H1 (cell line): Measurements from ENCODE around the gene CIRBP. TPM values are rescaled to one million over a fixed set of nuclear protein-coding genes. Genes with fewer than 3 reads are reported as not detected.
A peak's percentile ranks its signal among the peaks of the same experiment; 100 is the strongest.

Source experiments
- CTCF ChIA-PET: fragments of 300-600 bp; sonication (Branson Sonifier 250); formaldehyde crosslinking; loops from one replicate; lab custom pipeline; 2021; ENCODE audit not compliant: partially characterized antibody; lab: Charles Lee
- POLR2A ChIA-PET: fragments of 300-600 bp; sonication (Branson Sonifier 250); formaldehyde crosslinking; loops from one replicate; lab custom pipeline; 2021; ENCODE audit warnings: inconsistent platforms; ENCODE audit not compliant: partially characterized antibody; lab: Charles Lee
- DNase-seq, 2 experiments: peaks; one replicate each; pipeline versions ENCODE4 v3.0.0 to v3.0.0-alpha.2; 2010 to 2022; ENCODE audit warnings: low spot score in 2 of 2, low read depth in 1 of 2, mixed read lengths in 1 of 2
- FAIRE-seq: peaks from 2 replicates; lab custom pipeline; 2011; peaks lifted over from hg19 to GRCh38; lab: Jason Lieb, UNC
- H2AFZ ChIP-seq: 2 replicates; pipeline ENCODE4 v1.8.1; 2012; ENCODE audit warnings: low read length, inconsistent platforms
- H2AK5ac ChIP-seq: 2 replicates; pipeline ENCODE4 v1.6.1; 2013; ENCODE audit warnings: low read depth, low read length
- H2BK120ac ChIP-seq: replicated peaks from 2 replicates; pipeline ENCODE3; 2013; ENCODE audit warnings: low read depth, low read length, inconsistent platforms
- H2BK12ac ChIP-seq: 2 replicates; pipeline ENCODE4 v1.6.1; 2013; ENCODE audit warnings: low read depth, low read length
- H2BK15ac ChIP-seq: 2 replicates; pipeline ENCODE4 v1.6.1; 2013; ENCODE audit warnings: low read length
- H2BK20ac ChIP-seq: 2 replicates; pipeline ENCODE4 v1.6.1; 2013; ENCODE audit warnings: low read length
- H2BK5ac ChIP-seq: 2 replicates; pipeline ENCODE4 v1.6.1; 2013; ENCODE audit warnings: low read depth, low read length
- H3K14ac ChIP-seq: 2 replicates; pipeline ENCODE4 v1.6.1; 2013; ENCODE audit warnings: inconsistent platforms; ENCODE audit not compliant: insufficient read length
- H3K18ac ChIP-seq: 2 replicates; pipeline ENCODE4 v1.6.1; 2013; ENCODE audit warnings: low read length; ENCODE audit errors: extremely low read depth
- H3K23ac ChIP-seq: 2 replicates; pipeline ENCODE4 v1.6.1; 2013; ENCODE audit warnings: inconsistent platforms; ENCODE audit not compliant: insufficient read length
- H3K23me2 ChIP-seq: 2 replicates; pipeline ENCODE4 v1.6.1; 2013; ENCODE audit warnings: low read depth, low read length
- H3K27ac ChIP-seq: 2 replicates; pipeline ENCODE4 v1.6.1; 2011; ENCODE audit warnings: low read depth, low read length, inconsistent platforms
- H3K27me3 ChIP-seq, 4 experiments: replicated peaks in 1 of 4; 1 replicate in 1 of 4; 2 replicates in 3 of 4; pipeline versions ENCODE4 v1.6.1 to v1.8.1; 2011 to 2013; ENCODE audit warnings: low read length in 3 of 4, mild to moderate bottlenecking in 3 of 4, inconsistent platforms in 2 of 4, mixed read lengths in 2 of 4, moderate library complexity in 1 of 4; ENCODE audit not compliant: control insufficient read depth in 3 of 4, insufficient read depth in 3 of 4; ENCODE audit errors: extremely low read depth in 1 of 4
- H3K36me3 ChIP-seq, 4 experiments: 2 replicates each; pipeline versions ENCODE4 v1.6.1 to v1.8.1; 2011 to 2013; ENCODE audit warnings: mild to moderate bottlenecking in 4 of 4, low read length in 3 of 4, moderate library complexity in 2 of 4, control low read depth in 1 of 4, inconsistent platforms in 1 of 4; ENCODE audit not compliant: insufficient read depth in 4 of 4, control insufficient read depth in 2 of 4
- H3K4ac ChIP-seq: replicated peaks from 2 replicates; pipeline ENCODE3; 2013; ENCODE audit warnings: low read length, low read depth, mixed read lengths, inconsistent platforms; ENCODE audit not compliant: insufficient read length
- H3K4me1 ChIP-seq, 4 experiments: replicated peaks in 1 of 4; 1 replicate in 1 of 4; 2 replicates in 3 of 4; pipeline versions ENCODE4 v1.6.1 to v1.8.1; 2011 to 2013; ENCODE audit warnings: low read length in 3 of 4, inconsistent platforms in 2 of 4, mixed read lengths in 1 of 4; ENCODE audit not compliant: insufficient read depth in 4 of 4, control insufficient read depth in 3 of 4
- H3K4me2 ChIP-seq, 2 experiments: 2 replicates each; pipeline versions ENCODE4 v1.6.1 to v1.8.1; 2011 to 2013; ENCODE audit warnings: low read depth in 2 of 2, low read length in 2 of 2, control low read depth in 1 of 2, inconsistent platforms in 1 of 2, mild to moderate bottlenecking in 1 of 2; ENCODE audit not compliant: insufficient read depth in 1 of 2
- H3K4me3 ChIP-seq, 4 experiments: fragments of 200-600, 300-600 bp in 1 of 4; sonication (generic), shearing (Covaris generic), sonication (Bioruptor Twin) in 1 of 4; 2 replicates each; pipeline versions ENCODE4 v1.5.1 to v1.8.1; 2011 to 2016; ENCODE audit warnings: low read length in 4 of 4, low read depth in 3 of 4, control low read depth in 2 of 4, inconsistent platforms in 2 of 4, mild to moderate bottlenecking in 2 of 4, mixed read lengths in 1 of 4, moderate library complexity in 1 of 4; ENCODE audit not compliant: insufficient read depth in 2 of 4; ENCODE audit errors: extremely low read depth in 1 of 4
- H3K56ac ChIP-seq: replicated peaks from 2 replicates; pipeline ENCODE3; 2013; ENCODE audit warnings: low read depth, mild to moderate bottlenecking, mixed read lengths, low read length, inconsistent platforms; ENCODE audit not compliant: insufficient read length
- H3K79me1 ChIP-seq: 2 replicates; pipeline ENCODE4 v1.6.1; 2013; ENCODE audit warnings: low read depth, low read length, control low read depth
- H3K79me2 ChIP-seq, 2 experiments: 2 replicates each; pipeline versions ENCODE4 v1.6.1 to v1.8.1; 2012 to 2013; ENCODE audit warnings: low read length in 2 of 2, mild to moderate bottlenecking in 2 of 2, inconsistent platforms in 1 of 2; ENCODE audit not compliant: insufficient read depth in 2 of 2, control insufficient read depth in 1 of 2
- H3K9ac ChIP-seq, 4 experiments: replicated peaks in 1 of 4; 1 replicate in 1 of 4; 2 replicates in 3 of 4; pipeline versions ENCODE4 v1.6.1 to v1.8.1; 2011 to 2013; ENCODE audit warnings: low read depth in 3 of 4, low read length in 3 of 4, control low read depth in 2 of 4, mild to moderate bottlenecking in 2 of 4, moderate library complexity in 2 of 4, inconsistent platforms in 1 of 4; ENCODE audit errors: extremely low read depth in 1 of 4
- H3K9me3 ChIP-seq, 2 experiments: 2 replicates each; pipeline versions ENCODE4 v1.6.1 to v1.8.1; 2012 to 2013; ENCODE audit warnings: mild to moderate bottlenecking in 2 of 2, moderate library complexity in 2 of 2, control low read depth in 1 of 2, inconsistent platforms in 1 of 2, low read depth in 1 of 2, low read length in 1 of 2, mixed read lengths in 1 of 2; ENCODE audit not compliant: insufficient read depth in 2 of 2
- H4K20me1 ChIP-seq, 2 experiments: replicated peaks in 1 of 2; 2 replicates each; pipeline versions ENCODE3 to v1.8.1; 2011 to 2013; ENCODE audit warnings: inconsistent platforms in 2 of 2, low read length in 2 of 2, mild to moderate bottlenecking in 1 of 2; ENCODE audit not compliant: insufficient read depth in 2 of 2, control insufficient read depth in 1 of 2
- H4K5ac ChIP-seq: 2 replicates; pipeline ENCODE4 v1.6.1; 2013; ENCODE audit warnings: low read length, low read depth, mixed read lengths, inconsistent platforms; ENCODE audit not compliant: insufficient read length
- H4K8ac ChIP-seq: 2 replicates; pipeline ENCODE4 v1.8.0; 2013; ENCODE audit warnings: mild to moderate bottlenecking, moderate library complexity, low read length, inconsistent platforms; ENCODE audit not compliant: insufficient read depth; ENCODE audit errors: extremely low read depth
- H4K91ac ChIP-seq: replicated peaks from 2 replicates; pipeline ENCODE3; 2013; ENCODE audit warnings: low read length, mixed read lengths, inconsistent platforms; ENCODE audit not compliant: insufficient read length
- ASH2L ChIP-seq: fragments of 200-600, 300-600 bp; sonication (generic); IDR thresholded peaks from one replicate; pipeline ENCODE4 v1.7.1; 2017; ENCODE audit warnings: low read length
- RFX5 ChIP-seq: IDR thresholded peaks from 2 replicates; pipeline ENCODE4 v1.6.1; 2011; ENCODE audit warnings: low read depth, low read length, improper control_type of control experiment, borderline replicate concordance
- SP2 ChIP-seq: IDR thresholded peaks from 2 replicates; pipeline ENCODE4 v1.6.1; 2012; ENCODE audit warnings: mild to moderate bottlenecking, low read length, inconsistent platforms
- WGBS, 2 experiments: shearing (Covaris generic) in 1 of 2; methylation state at CpG; one replicate each; pipeline versions ENCODE4 v1.1.6 to v1.1.7; 2013 to 2015; ENCODE audit warnings: low lambda C conversion rate in 2 of 2, mixed read lengths in 2 of 2, inconsistent platforms in 1 of 2, low coverage in 1 of 2, missing lambda C conversion rate in 1 of 2; ENCODE audit not compliant: insufficient replicate concordance in 2 of 2, insufficient coverage in 1 of 2, insufficient read length in 1 of 2; ENCODE audit errors: extremely low coverage in 1 of 2, missing lambda C conversion rate in 1 of 2; 5-methylcytosine and 5-hydroxymethylcytosine counted together
- polyA plus RNA-seq, 7 experiments: library from polyadenylated mRNA; depleted of rRNA in 3 of 7; stranded (reverse) in 5 of 7; unstranded in 2 of 7; fragments of >200 nt in 5 of 7; fragments of 200-250 nt in 2 of 7; gene quantifications; 1 replicate in 5 of 7; 2 replicates in 1 of 7; 4 replicates in 1 of 7; pipeline versions ENCODE4 v1.2.1 to v1.2.3, GENCODE V29; 2011 to 2013; ENCODE audit warnings: missing spikeins in 2 of 7, mixed read lengths in 2 of 7
- total RNA-seq: library from RNA; stranded (reverse); fragmentation: NEBNext Ultra II Directional; extraction: Animal tissue kit (Norgen Biotek cat#: 25700); gene quantifications from 2 replicates; pipeline ENCODE4 v1.2.1, GENCODE V29; 2021

Gene CIRBP
- total and polyA plus RNA-seq, 2 of the 8 experiments (the other 6 are each of a cell fraction or from before 2014, with no cell fraction given), result 175 to 199 TPM

- Histone ChIP-seq H2AFZ (no peak overlapping the region), H2AK5ac (no peak overlapping the region), H2BK120ac (no peak overlapping the region), H3K9ac (no peak overlapping the region), H3K27me3 (peaks cover 0 to 21% (median 12%) of the 10 kb centered on the region in 4 experiments; a peak in 5 of 7 replicates), H4K8ac (peak overlapping the region; percentile 79), H3K4me1 (peaks cover 0 to 21% (median 9%) of the 10 kb centered on the region in 4 experiments; a peak in 5 of 7 replicates), H3K14ac (no peak overlapping the region), H2BK20ac (no peak overlapping the region), H4K5ac (no peak overlapping the region), H2BK12ac (no peak overlapping the region), H3K27ac (no peak overlapping the region), H4K91ac (no peak overlapping the region), H3K56ac (peak overlapping the region; percentile 16), H4K20me1 (peaks cover 0 to 4% of the 10 kb centered on the region in 2 experiments), H3K23ac (no peak overlapping the region), H2BK15ac (no peak overlapping the region), H2BK5ac (no peak overlapping the region), H3K9me3 (no peaks in the 10 kb centered on the region), H3K23me2 (peaks cover 5% of the 10 kb centered on the region; the same call in 1 of the 2 replicates), H3K4me2 (peak overlapping the region; percentile 32 to 79; a peak in 3 of 4 replicates), H3K18ac (no peak overlapping the region), H3K36me3 (no peaks in the 10 kb centered on the region), H3K4ac (no peak overlapping the region), H3K79me1 (no peaks in the 10 kb centered on the region), H3K4me3 (peak overlapping the region; percentile 47 to 67 (median 49)), H3K79me2 (no peaks in the 10 kb centered on the region)
- no peak for TF ChIP-seq ASH2L
- TF ChIP-seq SP2, result no peak
- TF ChIP-seq RFX5, result no peak
- FAIRE-seq, result no peak
- WGBS, 2 experiments, result 55% methylated on average over 30 of the region's 38 CpGs; no CpG with 5 or more reads in 1 of the 2 experiments
- CTCF ChIA-PET, result interaction anchor here (1.1 kb wide), 1 partner anchor 29 kb away, joined by 3 read pairs; no protein-coding TSS in a partner anchor
- POLR2A ChIA-PET, result interaction anchor here (0.8 to 2.2 kb wide), 8 partner anchors 14 to 84 kb away, joined by 3 to 11 read pairs (median 4); partner anchors contain the start of genes CIRBP and MIDN
- DNase-seq, result no peak
These were observed 17.6 kb downstream of the CIRBP start for GRCh38 chr19:1286487-1287353.
